ENCODE measurements around the gene BEND6. TPM values are rescaled to one million over a fixed set of nuclear protein-coding genes. Genes with fewer than 3 reads are reported as not detected.

Gene BEND6
- total and polyA plus RNA-seq, 2 donors (not counting 3 experiments of a cell fraction or from before 2014, with no cell fraction given), result 0.15 to 0.66 TPM

DNA sequence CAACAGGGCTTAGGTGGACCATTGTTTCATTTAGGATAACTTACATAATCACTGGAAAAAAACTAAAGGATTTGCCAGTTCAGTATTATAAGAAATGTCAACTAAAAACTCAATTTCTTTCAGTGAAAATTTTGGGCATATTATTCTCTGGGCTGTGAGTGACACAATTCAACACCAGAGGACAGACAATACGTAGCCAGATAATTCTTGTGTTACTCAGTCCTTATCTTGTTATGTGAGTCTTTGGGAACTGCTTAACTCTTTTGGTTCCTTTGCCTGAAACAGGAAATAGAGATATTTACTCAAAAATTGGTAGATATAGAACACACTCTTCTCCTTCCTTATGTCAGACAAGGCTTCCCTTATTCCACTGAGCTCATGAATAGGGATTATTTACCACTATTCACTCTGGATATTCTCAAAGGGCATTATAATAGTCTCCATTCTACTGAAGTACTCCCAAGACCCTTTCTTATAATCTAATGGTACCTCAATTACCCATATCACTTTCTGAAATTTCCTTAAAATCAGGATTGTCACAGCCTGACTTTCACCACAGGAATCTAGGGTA, 4.9 kb upstream of the BEND6 start:
- Histone ChIP-seq H3K27ac (ENCODE audit: insufficient read depth, low read depth, low read length) (no peak overlapping the region), H2AFZ (ENCODE audit: low read depth, low read length) (no peak overlapping the region), H3K9me3 (replicated peaks; ENCODE audit: control insufficient read depth, insufficient read depth, low read length) (no peaks in the 10 kb centered on the region), H3K27me3 (ENCODE audit: control insufficient read depth in 2 of 2, insufficient read depth in 2 of 2, low read length in 2 of 2) (no peaks in the 10 kb centered on the region), H4K20me1 (replicated peaks; ENCODE audit: control insufficient read depth, extremely low read depth, insufficient read depth, low read length) (no peaks in the 10 kb centered on the region), H3K9me1 (replicated peaks; ENCODE audit: control insufficient read depth, extremely low read depth, insufficient read depth, low read length) (no peaks in the 10 kb centered on the region), H3K79me2 (ENCODE audit: control insufficient read depth, insufficient read depth, low read length) (no peaks in the 10 kb centered on the region), H3K9ac (replicated peaks; ENCODE audit: extremely low read depth, insufficient read depth, low read length) (no peak overlapping the region), H3K4me2 (ENCODE audit: insufficient read depth, low read length) (no peak overlapping the region), H3K36me3 (ENCODE audit: control insufficient read depth in 2 of 2, extremely low read depth in 1 of 2, insufficient read depth in 2 of 2, low read length in 2 of 2) (no peaks in the 10 kb centered on the region), H3K4me3 (replicated peaks in 1 of 3; ENCODE audit: insufficient read depth in 1 of 3, low read depth in 1 of 3, low read length in 3 of 3) (no peak overlapping the region), H3K4me1 (ENCODE audit: control insufficient read depth, extremely low read depth, insufficient read depth, low read length) (peaks cover 17% of the 10 kb centered on the region)
- CTCF ChIA-PET, result interaction anchor here (1.0 to 2.1 kb wide), 4 partner anchors 24 to 374 kb away, joined by 3 to 8 read pairs (median 5); no protein-coding TSS in a partner anchor
- TF ChIP-seq GATA2 (IDR thresholded peaks at IDR 0.05; ENCODE audit: insufficient read depth, insufficient read length, low read depth, low read length), result peak; percentile 34
- TF ChIP-seq, protein P1, sequence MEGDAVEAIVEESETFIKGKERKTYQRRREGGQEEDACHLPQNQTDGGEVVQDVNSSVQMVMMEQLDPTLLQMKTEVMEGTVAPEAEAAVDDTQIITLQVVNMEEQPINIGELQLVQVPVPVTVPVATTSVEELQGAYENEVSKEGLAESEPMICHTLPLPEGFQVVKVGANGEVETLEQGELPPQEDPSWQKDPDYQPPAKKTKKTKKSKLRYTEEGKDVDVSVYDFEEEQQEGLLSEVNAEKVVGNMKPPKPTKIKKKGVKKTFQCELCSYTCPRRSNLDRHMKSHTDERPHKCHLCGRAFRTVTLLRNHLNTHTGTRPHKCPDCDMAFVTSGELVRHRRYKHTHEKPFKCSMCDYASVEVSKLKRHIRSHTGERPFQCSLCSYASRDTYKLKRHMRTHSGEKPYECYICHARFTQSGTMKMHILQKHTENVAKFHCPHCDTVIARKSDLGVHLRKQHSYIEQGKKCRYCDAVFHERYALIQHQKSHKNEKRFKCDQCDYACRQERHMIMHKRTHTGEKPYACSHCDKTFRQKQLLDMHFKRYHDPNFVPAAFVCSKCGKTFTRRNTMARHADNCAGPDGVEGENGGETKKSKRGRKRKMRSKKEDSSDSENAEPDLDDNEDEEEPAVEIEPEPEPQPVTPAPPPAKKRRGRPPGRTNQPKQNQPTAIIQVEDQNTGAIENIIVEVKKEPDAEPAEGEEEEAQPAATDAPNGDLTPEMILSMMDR (IDR thresholded peaks at IDR 0.05; ENCODE audit: extremely low read depth in 1 of 2, insufficient read depth in 1 of 2, low read depth in 1 of 2, low read length in 2 of 2), result no peak
- BruUV-seq (replicated peaks), result no TSS peak
- FAIRE-seq (peak; percentile 61), DNase-seq (ENCODE audit: low read depth, low spot score) (peak; percentile 24)
- dilution Hi-C loops (cut with MboI; ENCODE audit: extremely low pct_ligation_motif_present, low sequenced_read_pairs), result no loop called here
- POLR2A ChIA-PET, result no interaction called here
- intact Hi-C loops (cut with micrococcal nuclease), result loop anchor here (10.0 kb wide), 1 partner anchor 95 kb away; no protein-coding TSS in a partner anchor

DNA sequence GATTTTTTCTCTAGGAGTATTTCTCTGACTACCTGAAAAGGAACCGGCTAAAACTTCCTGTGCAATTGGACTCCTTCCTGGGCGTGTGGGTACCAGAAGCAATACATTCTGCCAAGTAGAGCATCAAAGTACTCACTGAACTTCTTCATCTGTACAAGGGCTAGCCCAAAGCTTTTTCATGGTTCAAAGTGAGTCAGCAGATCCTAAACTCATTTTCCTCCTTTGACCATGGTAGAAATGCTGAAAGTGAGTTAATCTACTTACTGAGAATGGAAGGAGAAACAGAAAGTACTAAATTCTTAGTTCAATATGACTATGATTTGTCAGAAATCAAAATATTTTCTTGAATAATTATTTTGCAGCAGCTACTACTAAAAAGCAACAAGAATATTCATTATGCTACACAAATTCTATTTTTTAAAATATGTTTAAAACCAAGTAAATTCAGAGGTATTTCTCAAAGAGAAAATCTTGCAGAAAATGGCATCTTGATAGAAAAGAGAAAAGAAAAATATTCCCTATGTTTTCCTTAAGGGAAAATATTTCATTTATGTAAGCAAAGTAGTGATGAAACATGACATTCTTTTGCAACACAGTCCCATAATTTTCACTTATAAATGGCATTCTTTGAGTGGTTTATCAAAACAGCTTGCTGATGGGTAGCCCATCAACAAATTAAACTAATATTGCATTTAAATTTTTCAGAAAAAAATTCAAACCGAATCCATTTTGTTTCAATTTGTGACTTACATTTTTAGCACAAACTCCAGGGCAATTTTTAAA, 3.7 kb upstream of the BEND6 start:
- H3K9me1 ChIP-seq (replicated peaks; ENCODE audit: control insufficient read depth, extremely low read depth, insufficient read depth, low read length), result no peaks in the 10 kb centered on the region
- no peak for DNase-seq (ENCODE audit: low read depth, low spot score)
- no peak for FAIRE-seq
- ChIA-PET CTCF (interaction anchor here (1.0 to 2.1 kb wide), 5 partner anchors 13 to 373 kb away, joined by 3 to 8 read pairs (median 4); no protein-coding TSS in a partner anchor), POLR2A (no interaction called here)
- no peaks in the 10 kb centered on the region for H3K79me2 ChIP-seq (ENCODE audit: control insufficient read depth, insufficient read depth, low read length)
- H3K9me3 ChIP-seq (replicated peaks; ENCODE audit: control insufficient read depth, insufficient read depth, low read length), result no peaks in the 10 kb centered on the region
- intact Hi-C loops (cut with micrococcal nuclease), result loop anchor here (10.0 kb wide), 1 partner anchor 96 kb away; no protein-coding TSS in a partner anchor
- dilution Hi-C loops (cut with MboI; ENCODE audit: extremely low pct_ligation_motif_present, low sequenced_read_pairs), result no loop called here
- TF ChIP-seq POLR2A (IDR thresholded peaks at IDR 0.05; ENCODE audit: low read depth, low read length), result no peak
- TF ChIP-seq MYC (IDR thresholded peaks at IDR 0.05; ENCODE audit: low read depth, low read length), result no peak
- TF ChIP-seq, protein P2, sequence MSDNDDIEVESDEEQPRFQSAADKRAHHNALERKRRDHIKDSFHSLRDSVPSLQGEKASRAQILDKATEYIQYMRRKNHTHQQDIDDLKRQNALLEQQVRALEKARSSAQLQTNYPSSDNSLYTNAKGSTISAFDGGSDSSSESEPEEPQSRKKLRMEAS (IDR thresholded peaks at IDR 0.05; ENCODE audit: insufficient read depth, insufficient read length), result no peak
- TF ChIP-seq GATA2 (IDR thresholded peaks at IDR 0.05; ENCODE audit: insufficient read depth, insufficient read length, low read depth, low read length), result no peak
- no peak for TF ChIP-seq EZH2 (IDR thresholded peaks at IDR 0.05; ENCODE audit: borderline replicate concordance, low read depth, low read length, severe bottlenecking)
- no peak for TF ChIP-seq JUN (IDR thresholded peaks at IDR 0.05; ENCODE audit: borderline replicate concordance, insufficient read depth, insufficient read length, low read depth)
- TF ChIP-seq POLR2AphosphoS5 (IDR thresholded peaks at IDR 0.05; ENCODE audit: insufficient read depth, low read depth, low read length), result no peak
- no peak for TF ChIP-seq FOS (IDR thresholded peaks at IDR 0.05; ENCODE audit: borderline replicate concordance, insufficient read depth, low read length)
- TF ChIP-seq, protein P1 (IDR thresholded peaks at IDR 0.05; ENCODE audit: extremely low read depth in 1 of 2, insufficient read depth in 1 of 2, low read depth in 1 of 2, low read length in 2 of 2), result no peak
- no peaks in the 10 kb centered on the region for H4K20me1 ChIP-seq (replicated peaks; ENCODE audit: control insufficient read depth, extremely low read depth, insufficient read depth, low read length)
- no peak overlapping the region for H3K4me2 ChIP-seq (ENCODE audit: insufficient read depth, low read length)
- peaks cover 24% of the 10 kb centered on the region for H3K4me1 ChIP-seq (ENCODE audit: control insufficient read depth, extremely low read depth, insufficient read depth, low read length)
- no peaks in the 10 kb centered on the region for H3K27me3 ChIP-seq (ENCODE audit: control insufficient read depth in 2 of 2, insufficient read depth in 2 of 2, low read length in 2 of 2)
- H3K4me3 ChIP-seq (replicated peaks in 1 of 3; ENCODE audit: insufficient read depth in 1 of 3, low read depth in 1 of 3, low read length in 3 of 3), result no peak overlapping the region
- BruUV-seq (replicated peaks), result no TSS peak
- H3K36me3 ChIP-seq (ENCODE audit: control insufficient read depth in 2 of 2, extremely low read depth in 1 of 2, insufficient read depth in 2 of 2, low read length in 2 of 2), result no peaks in the 10 kb centered on the region
- no peak overlapping the region for H3K27ac ChIP-seq (ENCODE audit: insufficient read depth, low read depth, low read length)
- peak overlapping the region; percentile 12 for H2AFZ ChIP-seq (ENCODE audit: low read depth, low read length)
- H3K9ac ChIP-seq (replicated peaks; ENCODE audit: extremely low read depth, insufficient read depth, low read length), result no peak overlapping the region

Data from endothelial cell of umbilical vein (primary cell).